Neural cell (in vitro differentiated cells): ENCODE results near the gene PPP1R27. TPM values are rescaled to one million over a fixed set of nuclear protein-coding genes. Genes with fewer than 3 reads are reported as not detected.

Experiments used
- H2AFZ ChIP-seq: fragments of 200-600, 300-800 bp; sonication (generic), shearing (Covaris generic); 2 replicates; pipeline ENCODE4 v1.6.0; 2014; ENCODE audit warnings: low read depth, mild to moderate bottlenecking, antibody characterized with exemption, low read length, moderate library complexity
- H3F3A ChIP-seq: fragments of 200-600 bp; shearing (Covaris generic); 2 replicates; pipeline ENCODE4 v1.6.1; 2016; ENCODE audit warnings: mild to moderate bottlenecking, moderate library complexity, mixed read lengths, antibody characterized with exemption, low read length; ENCODE audit not compliant: insufficient read depth, poor library complexity, severe bottlenecking
- H3K27ac ChIP-seq: fragments of 200-600, 300-800 bp; sonication (generic), shearing (Covaris generic); 2 replicates; pipeline ENCODE4 v1.5.1; 2014; ENCODE audit warnings: mild to moderate bottlenecking, low read length, moderate library complexity
- H3K27me3 ChIP-seq: fragments of 300-800, 200-600 bp; sonication (generic), shearing (Covaris generic); 2 replicates; pipeline ENCODE4 v1.6.0; 2014; ENCODE audit warnings: mild to moderate bottlenecking, low read depth, low read length, moderate library complexity; ENCODE audit not compliant: insufficient read depth
- H3K36me3 ChIP-seq: fragments of 300-800, 200-600 bp; sonication (generic), shearing (Covaris generic); 2 replicates; pipeline ENCODE4 v1.5.1; 2014; ENCODE audit warnings: mild to moderate bottlenecking, antibody characterized with exemption, low read length, moderate library complexity; ENCODE audit not compliant: insufficient read depth
- H3K4me2 ChIP-seq: fragments of 300-800, 200-600 bp; sonication (generic), shearing (Covaris generic); 2 replicates; pipeline ENCODE4 v1.6.0; 2014; ENCODE audit warnings: mild to moderate bottlenecking, low read length
- H3K4me3 ChIP-seq: fragments of 300-800, 200-600 bp; sonication (generic), shearing (Covaris generic); 2 replicates; pipeline ENCODE4 v1.5.1; 2014; ENCODE audit warnings: mild to moderate bottlenecking, low read length, moderate library complexity
- H3K79me2 ChIP-seq: fragments of 200-600 bp; shearing (Covaris generic); replicated peaks from 2 replicates; pipeline ENCODE4 v1.6.0; 2014; ENCODE audit warnings: mild to moderate bottlenecking, low read length, moderate library complexity; ENCODE audit not compliant: insufficient read depth
- H3K9ac ChIP-seq: fragments of 300-800, 200-600 bp; sonication (generic), shearing (Covaris generic); 2 replicates; pipeline ENCODE4 v1.6.1; 2016; ENCODE audit warnings: mild to moderate bottlenecking, low read length, mixed read lengths
- H3K9me2 ChIP-seq: fragments of 200-600 bp; shearing (Covaris generic); 2 replicates; pipeline ENCODE4 v1.6.1; 2016; ENCODE audit warnings: mild to moderate bottlenecking, low read length, mixed read lengths; ENCODE audit not compliant: insufficient read depth
- H3K9me3 ChIP-seq: fragments of 200-600, 300-800 bp; sonication (generic), shearing (Covaris generic); 2 replicates; pipeline ENCODE4 v1.6.1; 2016; ENCODE audit warnings: mild to moderate bottlenecking, mixed run types, low read length, moderate library complexity, mixed read lengths
- H4K20me1 ChIP-seq: fragments of 200-600 bp; shearing (Covaris generic); 2 replicates; pipeline ENCODE4 v1.6.1; 2016; ENCODE audit warnings: mild to moderate bottlenecking, mixed run types; ENCODE audit not compliant: insufficient read depth
- CTCF ChIP-seq: fragments of 450-650 bp; IDR thresholded peaks from 2 replicates; pipeline ENCODE4 v1.5.1; 2014; ENCODE audit warnings: antibody characterized with exemption, mild to moderate bottlenecking, moderate library complexity; ENCODE audit not compliant: poor library complexity, severe bottlenecking
- EP300 ChIP-seq: fragments of 450-650 bp; conservative IDR thresholded peaks from 2 replicates; pipeline ENCODE4 v1.6.1; 2014; ENCODE audit warnings: antibody characterized with exemption, mild to moderate bottlenecking, moderate library complexity; ENCODE audit not compliant: poor library complexity, severe bottlenecking
- EZH2 ChIP-seq: fragments of 200-600, 300-800 bp; shearing (Covaris generic), sonication (generic); IDR thresholded peaks from 2 replicates; pipeline ENCODE4 v1.6.1; 2014; ENCODE audit warnings: antibody characterized with exemption, low read length, borderline replicate concordance, mild to moderate bottlenecking; ENCODE audit not compliant: insufficient read depth, poor library complexity, severe bottlenecking
- MXI1 ChIP-seq: fragments of 450-650 bp; conservative IDR thresholded peaks from 2 replicates; pipeline ENCODE4 v1.6.1; 2014; ENCODE audit warnings: antibody characterized with exemption, mild to moderate bottlenecking; ENCODE audit not compliant: poor library complexity, severe bottlenecking
- POLR2AphosphoS5 ChIP-seq: IDR thresholded peaks from 2 replicates; pipeline ENCODE4 v1.6.1; 2012
- RAD21 ChIP-seq: fragments of 450-650 bp; conservative IDR thresholded peaks from 2 replicates; pipeline ENCODE4 v1.6.1; 2014; ENCODE audit warnings: antibody characterized with exemption, mild to moderate bottlenecking, moderate library complexity
- SMC3 ChIP-seq: fragments of 450-650 bp; conservative IDR thresholded peaks from 2 replicates; pipeline ENCODE4 v1.6.1; 2014; ENCODE audit warnings: antibody characterized with exemption, mild to moderate bottlenecking, moderate library complexity; ENCODE audit not compliant: poor library complexity
- TAF1 ChIP-seq: IDR thresholded peaks from 2 replicates; pipeline ENCODE4 v1.6.1; 2012; ENCODE audit warnings: low read depth
- polyA plus RNA-seq: library from polyadenylated mRNA; depleted of rRNA; stranded (reverse); fragments of >200 nt; gene quantifications from 2 replicates; pipeline ENCODE4 v1.2.3, GENCODE V29; 2014
- TF ChIP-seq, protein P1 (sequence below): IDR thresholded peaks from 2 replicates; pipeline ENCODE4 v1.6.1; 2012; ENCODE audit warnings: borderline replicate concordance

The PPP1R27 gene
- polyA plus RNA-seq, 1 donor from 2014 or later = not detected

DNA sequence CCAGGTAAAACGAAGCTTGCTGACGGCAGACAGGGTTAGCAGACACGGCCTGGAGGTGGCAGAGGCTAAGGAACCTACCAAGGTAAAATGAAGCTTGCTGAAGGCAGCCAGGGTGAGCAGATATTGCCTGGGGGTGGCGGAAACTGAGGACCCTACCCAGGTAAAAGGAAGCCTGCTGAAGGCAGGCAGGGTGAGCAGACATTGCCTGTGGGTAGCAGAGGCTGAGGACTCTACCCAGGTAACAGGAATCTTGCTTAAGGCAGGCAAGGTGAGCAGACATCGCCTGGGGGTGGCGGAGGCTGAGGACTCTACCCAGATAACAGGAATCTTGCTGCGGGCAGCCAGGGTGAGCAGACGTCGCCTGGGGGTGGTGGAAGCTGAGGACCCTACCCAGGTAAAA lies 33.5 kb downstream of the PPP1R27 start:
- no peak overlapping the region for H3K9ac ChIP-seq
- peaks cover 54% of the 10 kb centered on the region for H3K27me3 ChIP-seq
- no peaks in the 10 kb centered on the region for H3K79me2 ChIP-seq
- no peaks in the 10 kb centered on the region for H3F3A ChIP-seq
- no peak overlapping the region for H3K27ac ChIP-seq
- H4K20me1 ChIP-seq = no peaks in the 10 kb centered on the region
- TF ChIP-seq, protein P1, sequence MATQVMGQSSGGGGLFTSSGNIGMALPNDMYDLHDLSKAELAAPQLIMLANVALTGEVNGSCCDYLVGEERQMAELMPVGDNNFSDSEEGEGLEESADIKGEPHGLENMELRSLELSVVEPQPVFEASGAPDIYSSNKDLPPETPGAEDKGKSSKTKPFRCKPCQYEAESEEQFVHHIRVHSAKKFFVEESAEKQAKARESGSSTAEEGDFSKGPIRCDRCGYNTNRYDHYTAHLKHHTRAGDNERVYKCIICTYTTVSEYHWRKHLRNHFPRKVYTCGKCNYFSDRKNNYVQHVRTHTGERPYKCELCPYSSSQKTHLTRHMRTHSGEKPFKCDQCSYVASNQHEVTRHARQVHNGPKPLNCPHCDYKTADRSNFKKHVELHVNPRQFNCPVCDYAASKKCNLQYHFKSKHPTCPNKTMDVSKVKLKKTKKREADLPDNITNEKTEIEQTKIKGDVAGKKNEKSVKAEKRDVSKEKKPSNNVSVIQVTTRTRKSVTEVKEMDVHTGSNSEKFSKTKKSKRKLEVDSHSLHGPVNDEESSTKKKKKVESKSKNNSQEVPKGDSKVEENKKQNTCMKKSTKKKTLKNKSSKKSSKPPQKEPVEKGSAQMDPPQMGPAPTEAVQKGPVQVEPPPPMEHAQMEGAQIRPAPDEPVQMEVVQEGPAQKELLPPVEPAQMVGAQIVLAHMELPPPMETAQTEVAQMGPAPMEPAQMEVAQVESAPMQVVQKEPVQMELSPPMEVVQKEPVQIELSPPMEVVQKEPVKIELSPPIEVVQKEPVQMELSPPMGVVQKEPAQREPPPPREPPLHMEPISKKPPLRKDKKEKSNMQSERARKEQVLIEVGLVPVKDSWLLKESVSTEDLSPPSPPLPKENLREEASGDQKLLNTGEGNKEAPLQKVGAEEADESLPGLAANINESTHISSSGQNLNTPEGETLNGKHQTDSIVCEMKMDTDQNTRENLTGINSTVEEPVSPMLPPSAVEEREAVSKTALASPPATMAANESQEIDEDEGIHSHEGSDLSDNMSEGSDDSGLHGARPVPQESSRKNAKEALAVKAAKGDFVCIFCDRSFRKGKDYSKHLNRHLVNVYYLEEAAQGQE = no peak
- TF ChIP-seq MXI1 (no peak), EZH2 (no peak), POLR2AphosphoS5 (no peak), RAD21 (no peak), SMC3 (no peak), CTCF (no peak), TAF1 (no peak), EP300 (no peak)
- H2AFZ ChIP-seq = no peak overlapping the region
- H3K9me2 ChIP-seq = no peaks in the 10 kb centered on the region
- H3K4me3 ChIP-seq = no peak overlapping the region
- H3K4me2 ChIP-seq = no peak overlapping the region
- H3K36me3 ChIP-seq = no peaks in the 10 kb centered on the region
- H3K9me3 ChIP-seq = peaks cover 6% of the 10 kb centered on the region

- H3K36me3 ChIP-seq = no peaks in the 10 kb centered on the region
- no peak overlapping the region for H3K27ac ChIP-seq
- TF ChIP-seq EZH2 = no peak
- H2AFZ ChIP-seq = no peak overlapping the region
- no peak overlapping the region for H3K4me3 ChIP-seq
- H3K9ac ChIP-seq = no peak overlapping the region
- H3K4me2 ChIP-seq = no peak overlapping the region
- no peaks in the 10 kb centered on the region for H3K79me2 ChIP-seq
- H4K20me1 ChIP-seq = no peaks in the 10 kb centered on the region
- no peaks in the 10 kb centered on the region for H3F3A ChIP-seq
- no peaks in the 10 kb centered on the region for H3K9me3 ChIP-seq
- no peaks in the 10 kb centered on the region for H3K27me3 ChIP-seq
- H3K9me2 ChIP-seq = no peaks in the 10 kb centered on the region
Observed at GRCh38 chr17:81794509-81794908, 40.3 kb downstream of the PPP1R27 start.

GRCh38 chr17:81794074-81794476 lies 40.8 kb downstream of the PPP1R27 start:
- Histone ChIP-seq H3K4me3 (no peak overlapping the region), H4K20me1 (no peaks in the 10 kb centered on the region), H3K9me2 (no peaks in the 10 kb centered on the region), H3K36me3 (no peaks in the 10 kb centered on the region), H3K9ac (no peak overlapping the region), H2AFZ (no peak overlapping the region), H3K27ac (no peak overlapping the region), H3F3A (no peaks in the 10 kb centered on the region), H3K27me3 (no peaks in the 10 kb centered on the region), H3K4me2 (no peak overlapping the region), H3K79me2 (no peaks in the 10 kb centered on the region), H3K9me3 (no peaks in the 10 kb centered on the region)
- TF ChIP-seq RAD21 (no peak), TAF1 (no peak), EZH2 (no peak), EP300 (no peak)
- TF ChIP-seq, protein P1 = no peak
